MCF 10A (cell line): ENCODE measurements around the gene DPF1. TPM values are rescaled to one million over a fixed set of nuclear protein-coding genes. Genes with fewer than 3 reads are reported as not detected.

Source experiments
- BruUV-seq: library from RNA; stranded (reverse); fragments of 400-500 nt; replicated peaks from 2 replicates; lab custom pipeline; 2021; lab: Mats Ljungman, UMichigan
- CTCF ChIA-PET: fragments of 300-600 bp; sonication (Branson Sonifier 250); formaldehyde crosslinking; extraction: SDS; loops from one replicate; lab custom pipeline; 2021; ENCODE audit warnings: antibody characterized with exemption, inconsistent platforms; lab: Yijun Ruan, JAX
- POLR2A ChIA-PET: fragments of 300-600, 350-650 bp; sonication (Branson Sonifier 250); formaldehyde crosslinking; extraction: SDS; loops from one replicate; lab custom pipeline; 2020; ENCODE audit warnings: antibody characterized with exemption, inconsistent platforms; lab: Yijun Ruan, JAX
- DNase-seq: peaks from one replicate; pipeline ENCODE4 v3.0.0-alpha.2; 2018; ENCODE audit not compliant: unreplicated experiment
- H3K27ac Mint-ChIP-seq: one replicate; pipeline ENCODE4 v1.8.0; 2022; ENCODE audit warnings: mild to moderate bottlenecking, low read depth, mixed read lengths; ENCODE audit not compliant: unreplicated experiment
- H3K27me3 Mint-ChIP-seq: one replicate; pipeline ENCODE4 v1.8.0; 2022; ENCODE audit warnings: mixed read lengths; ENCODE audit not compliant: insufficient read depth, unreplicated experiment
- H3K36me3 Mint-ChIP-seq: one replicate; pipeline ENCODE4 v1.8.0; 2022; ENCODE audit warnings: mild to moderate bottlenecking, moderate library complexity, mixed read lengths; ENCODE audit not compliant: insufficient read depth, unreplicated experiment
- H3K4me1 Mint-ChIP-seq: one replicate; pipeline ENCODE4 v1.8.0; 2022; ENCODE audit warnings: mixed read lengths; ENCODE audit not compliant: insufficient read depth, unreplicated experiment
- H3K4me3 Mint-ChIP-seq: one replicate; pipeline ENCODE4 v1.8.0; 2022; ENCODE audit warnings: mild to moderate bottlenecking, moderate library complexity, mixed read lengths; ENCODE audit not compliant: unreplicated experiment
- H3K9me3 Mint-ChIP-seq: one replicate; pipeline ENCODE4 v1.8.0; 2022; ENCODE audit warnings: mixed read lengths; ENCODE audit not compliant: unreplicated experiment
- CTCF ChIP-seq: fragments of 200-600 bp; IDR thresholded peaks from one replicate; pipeline ENCODE4 v1.8.0; 2022; ENCODE audit warnings: antibody characterized with exemption, mild to moderate bottlenecking; ENCODE audit not compliant: unreplicated experiment
- intact Hi-C: fragments of 100-400 bp; cut with micrococcal nuclease; formaldehyde crosslinking; loops from 2 replicates; pipeline ENCODE4 v1.14.1; 2022
- total RNA-seq: library from RNA; stranded (reverse); gene quantifications from 2 replicates; pipeline ENCODE4 v1.2.3, GENCODE V29; 2022

Gene DPF1
- total RNA-seq, 1 experiment from 2014 or later, result 1.2 TPM

GRCh38 chr19:38219221-38219620 lies 4.8 kb downstream of the DPF1 start:
- peaks cover 12% of the 10 kb centered on the region for H3K4me1 Mint-ChIP-seq
- no peaks in the 10 kb centered on the region for H3K36me3 Mint-ChIP-seq
- H3K9me3 Mint-ChIP-seq, result no peaks in the 10 kb centered on the region
- ChIA-PET POLR2A (no interaction called here), CTCF (interaction anchor here (0.5 to 1.4 kb wide), 3 partner anchors 10 to 82 kb away, joined by 3 to 4 read pairs (median 4); no protein-coding TSS in a partner anchor)
- intact Hi-C loops, result no loop called here
- TF ChIP-seq CTCF, result no peak
- no peak overlapping the region for H3K4me3 Mint-ChIP-seq
- no peak for DNase-seq
- H3K27ac Mint-ChIP-seq, result no peak overlapping the region
- H3K27me3 Mint-ChIP-seq, result no peaks in the 10 kb centered on the region
- no TSS peak for BruUV-seq

GRCh38 chr19:38218204-38218603 lies 5.8 kb downstream of the DPF1 start:
- CTCF ChIA-PET, result interaction anchor here (0.6 kb wide), 2 partner anchors 20 to 219 kb away, joined by 3 read pairs; no protein-coding TSS in a partner anchor
- Mint-ChIP-seq H3K27me3 (no peaks in the 10 kb centered on the region), H3K4me3 (no peak overlapping the region), H3K9me3 (no peaks in the 10 kb centered on the region), H3K4me1 (peaks cover 10% of the 10 kb centered on the region), H3K36me3 (no peaks in the 10 kb centered on the region), H3K27ac (no peak overlapping the region)
- no TSS peak for BruUV-seq
- no peak for DNase-seq
- intact Hi-C loops, result no loop called here
- no peak for TF ChIP-seq CTCF
- POLR2A ChIA-PET, result no interaction called here

GRCh38 chr19:38216785-38217641 lies 7.0 kb downstream of the DPF1 start:
- DNase-seq, result no peak
- CTCF ChIA-PET, result no interaction called here
- POLR2A ChIA-PET, result no interaction called here
- Mint-ChIP-seq H3K27me3 (no peaks in the 10 kb centered on the region), H3K36me3 (no peaks in the 10 kb centered on the region), H3K27ac (no peak overlapping the region), H3K9me3 (no peaks in the 10 kb centered on the region), H3K4me1 (peaks cover 6% of the 10 kb centered on the region), H3K4me3 (no peak overlapping the region)
- TF ChIP-seq CTCF, result no peak
- intact Hi-C loops, result no loop called here
- no TSS peak for BruUV-seq

- Mint-ChIP-seq H3K27ac (no peak overlapping the region), H3K4me1 (peaks cover 18% of the 10 kb centered on the region), H3K27me3 (no peaks in the 10 kb centered on the region), H3K4me3 (no peak overlapping the region), H3K36me3 (peaks cover 5% of the 10 kb centered on the region), H3K9me3 (no peaks in the 10 kb centered on the region)
- no TSS peak for BruUV-seq
- CTCF ChIA-PET, result interaction anchor here (0.7 kb wide), 1 partner anchor 29 kb away, joined by 3 read pairs; no protein-coding TSS in a partner anchor
- POLR2A ChIA-PET, result no interaction called here
- no peak for TF ChIP-seq CTCF
- DNase-seq, result peak; percentile 34
- intact Hi-C loops, result no loop called here
Observed at GRCh38 chr19:38213911-38214625, 10.0 kb downstream of the DPF1 start.
